Fibroblast of lung (primary cell): ENCODE data around the gene RTL10. TPM values are rescaled to one million over a fixed set of nuclear protein-coding genes. Genes with fewer than 3 reads are reported as not detected.
A peak's percentile ranks its signal among the peaks of the same experiment; 100 is the strongest.

Source experiments
- DNase-seq, 2 donors: peaks; one replicate each; pipeline versions ENCODE4 v3.0.0 to v3.0.0-alpha.2; 2010; ENCODE audit warnings: low read depth in 2 of 2
- H2AFZ ChIP-seq: 2 replicates; pipeline ENCODE4 v1.5.1; 2012; ENCODE audit warnings: low read length, control low read depth, inconsistent platforms
- H3K27ac ChIP-seq: 2 replicates; pipeline ENCODE4 v1.5.1; 2011; ENCODE audit warnings: low read length, control low read depth; ENCODE audit not compliant: insufficient read depth
- H3K27me3 ChIP-seq: 2 replicates; pipeline ENCODE4 v1.5.1; 2011; ENCODE audit warnings: mild to moderate bottlenecking, low read length; ENCODE audit not compliant: control insufficient read depth, insufficient read depth
- H3K36me3 ChIP-seq: 2 replicates; pipeline ENCODE4 v1.5.1; 2011; ENCODE audit warnings: low read length; ENCODE audit not compliant: control insufficient read depth, insufficient read depth
- H3K4me1 ChIP-seq: 2 replicates; pipeline ENCODE4 v1.5.1; 2011; ENCODE audit warnings: low read length; ENCODE audit not compliant: control insufficient read depth, insufficient read depth; ENCODE audit errors: extremely low read depth
- H3K4me2 ChIP-seq: 2 replicates; pipeline ENCODE4 v1.5.1; 2011; ENCODE audit warnings: low read length, control low read depth; ENCODE audit not compliant: insufficient read depth; ENCODE audit errors: extremely low read depth
- H3K4me3 ChIP-seq, 4 experiments: fragments of 200-600 bp in 1 of 4; sonication (generic) in 1 of 4; replicated peaks in 1 of 4; 2 replicates each; pipeline ENCODE4 v1.5.1; 2011 to 2016; ENCODE audit warnings: low read length in 4 of 4, low read depth in 3 of 4, mild to moderate bottlenecking in 3 of 4, control low read depth in 2 of 4, inconsistent platforms in 1 of 4, mixed read lengths in 1 of 4; ENCODE audit not compliant: insufficient read depth in 1 of 4; ENCODE audit errors: control extremely low read depth in 1 of 4
- H3K79me2 ChIP-seq: 2 replicates; pipeline ENCODE4 v1.5.1; 2012; ENCODE audit warnings: mild to moderate bottlenecking, low read length, inconsistent platforms; ENCODE audit not compliant: control insufficient read depth, insufficient read depth
- H3K9ac ChIP-seq: 2 replicates; pipeline ENCODE4 v1.5.1; 2011; ENCODE audit warnings: mild to moderate bottlenecking, low read length, control low read depth; ENCODE audit not compliant: insufficient read depth
- H3K9me3 ChIP-seq: 2 replicates; pipeline ENCODE4 v1.5.1; 2012; ENCODE audit warnings: low read depth, low read length; ENCODE audit not compliant: control insufficient read depth, insufficient read depth
- H4K20me1 ChIP-seq: 2 replicates; pipeline ENCODE4 v1.5.1; 2011; ENCODE audit warnings: low read length; ENCODE audit not compliant: control insufficient read depth, insufficient read depth; ENCODE audit errors: extremely low read depth
- EZH2 ChIP-seq: IDR thresholded peaks from 2 replicates; pipeline ENCODE4 v1.5.1; 2012; ENCODE audit warnings: low read length, control low read depth, mild to moderate bottlenecking; ENCODE audit errors: missing control alignments
- polyA plus RNA-seq, 2 donors: library from polyadenylated mRNA; depleted of rRNA in 1 of 2; stranded (reverse) in 1 of 2; unstranded in 1 of 2; fragments of >200 nt; gene quantifications; 2 replicates each; pipeline ENCODE4 v1.2.1, GENCODE V29; 2011 to 2012; ENCODE audit warnings: missing spikeins in 1 of 2
- total RNA-seq: library from RNA; depleted of rRNA; stranded (reverse); fragments of >200 nt; gene quantifications from 2 replicates; pipeline ENCODE4 v1.2.1, GENCODE V29; 2014
- TF ChIP-seq, protein P1 (sequence below), 2 donors: IDR thresholded peaks in 1 of 2; conservative IDR thresholded peaks in 1 of 2; 1 replicate in 1 of 2; 2 replicates in 1 of 2; pipeline ENCODE4 v1.5.1; 2011 to 2012; ENCODE audit warnings: low read length in 2 of 2, control low read depth in 1 of 2, inconsistent platforms in 1 of 2, low read depth in 1 of 2, mild to moderate bottlenecking in 1 of 2

RTL10 gene
- total and polyA plus RNA-seq, 2 donors (not counting 1 experiment from before 2014, with no cell fraction given), result 6.5 to 7.3 TPM

- no peak overlapping the region for H3K4me3 ChIP-seq
- H3K9ac ChIP-seq, result no peak overlapping the region
- no peaks in the 10 kb centered on the region for H3K36me3 ChIP-seq
- TF ChIP-seq, protein P1, sequence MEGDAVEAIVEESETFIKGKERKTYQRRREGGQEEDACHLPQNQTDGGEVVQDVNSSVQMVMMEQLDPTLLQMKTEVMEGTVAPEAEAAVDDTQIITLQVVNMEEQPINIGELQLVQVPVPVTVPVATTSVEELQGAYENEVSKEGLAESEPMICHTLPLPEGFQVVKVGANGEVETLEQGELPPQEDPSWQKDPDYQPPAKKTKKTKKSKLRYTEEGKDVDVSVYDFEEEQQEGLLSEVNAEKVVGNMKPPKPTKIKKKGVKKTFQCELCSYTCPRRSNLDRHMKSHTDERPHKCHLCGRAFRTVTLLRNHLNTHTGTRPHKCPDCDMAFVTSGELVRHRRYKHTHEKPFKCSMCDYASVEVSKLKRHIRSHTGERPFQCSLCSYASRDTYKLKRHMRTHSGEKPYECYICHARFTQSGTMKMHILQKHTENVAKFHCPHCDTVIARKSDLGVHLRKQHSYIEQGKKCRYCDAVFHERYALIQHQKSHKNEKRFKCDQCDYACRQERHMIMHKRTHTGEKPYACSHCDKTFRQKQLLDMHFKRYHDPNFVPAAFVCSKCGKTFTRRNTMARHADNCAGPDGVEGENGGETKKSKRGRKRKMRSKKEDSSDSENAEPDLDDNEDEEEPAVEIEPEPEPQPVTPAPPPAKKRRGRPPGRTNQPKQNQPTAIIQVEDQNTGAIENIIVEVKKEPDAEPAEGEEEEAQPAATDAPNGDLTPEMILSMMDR (conservative IDR thresholded peaks at IDR 0.05 in 1 of 2, IDR thresholded peaks at IDR 0.05 in 1 of 2; ENCODE audit: low read depth in 1 of 2, low read length in 2 of 2), result no peak
- TF ChIP-seq EZH2, result no peak
- no peaks in the 10 kb centered on the region for H3K9me3 ChIP-seq
- no peaks in the 10 kb centered on the region for H4K20me1 ChIP-seq
- H3K4me2 ChIP-seq, result no peak overlapping the region
- H3K79me2 ChIP-seq, result no peaks in the 10 kb centered on the region
- no peaks in the 10 kb centered on the region for H3K27me3 ChIP-seq
- H3K4me1 ChIP-seq, result no peaks in the 10 kb centered on the region
- no peak overlapping the region for H2AFZ ChIP-seq
- DNase-seq, result peak in 1 of 2 donors; percentile 55
- no peak overlapping the region for H3K27ac ChIP-seq
Measured at GRCh38 chr22:19865141-19865829, 10.6 kb upstream of the RTL10 start.

DNA sequence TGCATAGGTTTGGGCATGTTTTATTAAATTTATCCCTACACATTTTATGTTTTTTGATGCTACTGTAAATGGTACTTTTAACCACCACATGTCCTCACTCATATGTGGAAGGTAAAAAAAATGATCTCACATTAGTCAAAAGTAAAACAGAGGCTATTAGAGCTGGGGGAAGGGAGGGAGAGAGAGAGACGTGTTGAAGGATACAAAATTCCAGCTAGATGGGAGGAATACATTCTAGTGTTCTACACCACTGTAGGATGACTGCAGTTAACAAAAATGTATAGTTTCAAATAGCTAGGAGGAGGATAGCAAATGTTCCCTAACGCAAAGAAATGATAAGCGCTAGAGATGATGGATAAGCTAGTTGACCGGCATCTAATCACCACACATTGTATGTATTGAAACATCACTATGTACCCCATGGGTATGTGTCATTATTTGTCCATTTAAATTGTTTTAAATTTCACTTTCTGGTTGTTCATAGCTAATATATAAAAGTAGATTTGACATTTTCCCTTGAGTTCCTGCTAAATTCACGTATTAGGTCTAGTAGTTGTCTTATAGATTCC, 9.9 kb upstream of the RTL10 start:
- no peak overlapping the region for H3K4me3 ChIP-seq
- H3K27ac ChIP-seq, result no peak overlapping the region
- no peaks in the 10 kb centered on the region for H3K36me3 ChIP-seq
- DNase-seq, result no peak
- H3K4me2 ChIP-seq, result no peak overlapping the region
- no peaks in the 10 kb centered on the region for H3K27me3 ChIP-seq
- no peaks in the 10 kb centered on the region for H3K4me1 ChIP-seq
- no peaks in the 10 kb centered on the region for H4K20me1 ChIP-seq
- no peak overlapping the region for H3K9ac ChIP-seq
- no peaks in the 10 kb centered on the region for H3K9me3 ChIP-seq
- TF ChIP-seq EZH2, result no peak
- H3K79me2 ChIP-seq, result no peaks in the 10 kb centered on the region
- H2AFZ ChIP-seq, result no peak overlapping the region

- H3K4me3 ChIP-seq, result no peak overlapping the region
- TF ChIP-seq EZH2, result no peak
- TF ChIP-seq, protein P1 (conservative IDR thresholded peaks at IDR 0.05 in 1 of 2, IDR thresholded peaks at IDR 0.05 in 1 of 2; ENCODE audit: low read depth in 1 of 2, low read length in 2 of 2), result no peak
- no peak overlapping the region for H2AFZ ChIP-seq
- no peak for DNase-seq
- H3K4me1 ChIP-seq, result no peaks in the 10 kb centered on the region
- no peaks in the 10 kb centered on the region for H3K27me3 ChIP-seq
- H3K9me3 ChIP-seq, result no peaks in the 10 kb centered on the region
- H3K4me2 ChIP-seq, result no peak overlapping the region
- H3K79me2 ChIP-seq, result no peaks in the 10 kb centered on the region
- no peak overlapping the region for H3K9ac ChIP-seq
- no peaks in the 10 kb centered on the region for H3K36me3 ChIP-seq
- no peak overlapping the region for H3K27ac ChIP-seq
- H4K20me1 ChIP-seq, result no peaks in the 10 kb centered on the region
Measured at GRCh38 chr22:19863571-19863970, 8.9 kb upstream of the RTL10 start.
